Measurements from ENCODE around the gene RGS16.
"Not testable (repeated sequence)": the region's sequence is repeated elsewhere in the genome, so short reads cannot be mapped to it uniquely, and the experiment has no call there.

RGS16 gene

GRCh38 chr1:182604175-182605164 is at the start of gene RGS16:
TSS of gene RGS16 (minus strand) at chr1:182604389. CDS start at chr1:182604259, 130 bp downstream.
- peak; percentile 54 for DNase-seq

- no peak for DNase-seq
Observed at GRCh38 chr1:182653986-182654385, 49.8 kb upstream of the RGS16 start.

- DNase-seq: no peak
Observed at GRCh38 chr1:182652933-182653332, 48.7 kb upstream of the RGS16 start.

GRCh38 chr1:182651339-182651724 is 47.1 kb upstream of the RGS16 start:
- DNase-seq: no peak

- DNase-seq: no peak
Observed at GRCh38 chr1:182650678-182651338, 46.6 kb upstream of the RGS16 start.

- no peak for DNase-seq
Observed at GRCh38 chr1:182649041-182649440, 44.9 kb upstream of the RGS16 start.

- no peak for DNase-seq
Observed at GRCh38 chr1:182646739-182647138, 42.5 kb upstream of the RGS16 start.

- DNase-seq: no peak
Observed at GRCh38 chr1:182644886-182645285, 40.7 kb upstream of the RGS16 start.

GRCh38 chr1:182643699-182644098 is 39.5 kb upstream of the RGS16 start:
- DNase-seq: no peak

GRCh38 chr1:182642461-182642860 is 38.3 kb upstream of the RGS16 start:
- DNase-seq: no peak

- DNase-seq: no peak
Observed at GRCh38 chr1:182641561-182641960, 37.4 kb upstream of the RGS16 start.

GRCh38 chr1:182639330-182639729 is 35.1 kb upstream of the RGS16 start:
- no peak for DNase-seq

- no peak for DNase-seq
Observed at GRCh38 chr1:182637769-182638168, 33.6 kb upstream of the RGS16 start.

GRCh38 chr1:182635871-182636270 is 31.7 kb upstream of the RGS16 start:
- no peak for DNase-seq

GRCh38 chr1:182634306-182635072 is 30.3 kb upstream of the RGS16 start:
- DNase-seq: no peak

GRCh38 chr1:182633657-182634281 is 29.6 kb upstream of the RGS16 start:
- no peak for DNase-seq

- no peak for DNase-seq
Observed at GRCh38 chr1:182633031-182633430, 28.8 kb upstream of the RGS16 start.

- DNase-seq: not testable (repeated sequence)
Observed at GRCh38 chr1:182632441-182632857, 28.3 kb upstream of the RGS16 start.

- no peak for DNase-seq
Observed at GRCh38 chr1:182631954-182632353, 27.8 kb upstream of the RGS16 start.

GRCh38 chr1:182631053-182631677 is 27.0 kb upstream of the RGS16 start:
- DNase-seq: no peak

GRCh38 chr1:182630586-182630985 is 26.4 kb upstream of the RGS16 start:
- DNase-seq: no peak

- DNase-seq: no peak
Observed at GRCh38 chr1:182629499-182630096, 25.4 kb upstream of the RGS16 start.

All from kidney glomerular epithelial cell (primary cell).